Muscle of leg (tissue), 11 donors: Measurements from ENCODE around the gene ADAMTS2. TPM values are rescaled to one million over a fixed set of nuclear protein-coding genes. Genes with fewer than 3 reads are reported as not detected.

Experiments used
- DNase-seq: peaks from one replicate; pipeline ENCODE4 v3.0.0; 2013
- H3K27ac ChIP-seq: one replicate; pipeline ENCODE4 v1.5.1; 2013; ENCODE audit warnings: mild to moderate bottlenecking, low read length, control low read depth
- H3K27me3 ChIP-seq: one replicate; pipeline ENCODE4 v1.6.1; 2013; ENCODE audit warnings: low read length; ENCODE audit not compliant: control insufficient read depth, insufficient read depth
- H3K36me3 ChIP-seq: one replicate; pipeline ENCODE4 v1.6.1; 2013; ENCODE audit warnings: low read length; ENCODE audit not compliant: control insufficient read depth, insufficient read depth
- H3K4me1 ChIP-seq: one replicate; pipeline ENCODE4 v1.6.1; 2013; ENCODE audit warnings: low read length; ENCODE audit not compliant: control insufficient read depth, insufficient read depth
- H3K4me3 ChIP-seq: one replicate; pipeline ENCODE4 v1.5.1; 2013; ENCODE audit warnings: low read length, control low read depth
- H3K9me3 ChIP-seq: replicated peaks from 2 replicates; pipeline ENCODE4 v1.6.1; 2013; ENCODE audit warnings: low read depth, low read length; ENCODE audit not compliant: control insufficient read depth
- WGBS: methylation state at CpG from one replicate; pipeline ENCODE4 v1.1.5; 2013; ENCODE audit warnings: missing lambda C conversion rate; ENCODE audit not compliant: insufficient coverage; 5-methylcytosine and 5-hydroxymethylcytosine counted together
- polyA plus RNA-seq, 8 donors: library from polyadenylated mRNA; unstranded; fragments of 120-200 nt; gene quantifications; one replicate each; pipeline versions ENCODE4 v1.2.1 to v1.2.3, GENCODE V29; 2013; ENCODE audit warnings: inconsistent platforms in 1 of 8, low replicate concordance in 1 of 8; ENCODE audit not compliant: insufficient read length in 8 of 8, insufficient read depth in 1 of 8
- total RNA-seq: library from RNA; stranded (reverse); fragments of 120-200 nt; gene quantifications from one replicate; pipeline ENCODE4 v1.2.4, GENCODE V29; 2013

Gene ADAMTS2
- total and polyA plus RNA-seq, 9 donors = 21.3 to 46.3 (median 34.2) TPM

DNA sequence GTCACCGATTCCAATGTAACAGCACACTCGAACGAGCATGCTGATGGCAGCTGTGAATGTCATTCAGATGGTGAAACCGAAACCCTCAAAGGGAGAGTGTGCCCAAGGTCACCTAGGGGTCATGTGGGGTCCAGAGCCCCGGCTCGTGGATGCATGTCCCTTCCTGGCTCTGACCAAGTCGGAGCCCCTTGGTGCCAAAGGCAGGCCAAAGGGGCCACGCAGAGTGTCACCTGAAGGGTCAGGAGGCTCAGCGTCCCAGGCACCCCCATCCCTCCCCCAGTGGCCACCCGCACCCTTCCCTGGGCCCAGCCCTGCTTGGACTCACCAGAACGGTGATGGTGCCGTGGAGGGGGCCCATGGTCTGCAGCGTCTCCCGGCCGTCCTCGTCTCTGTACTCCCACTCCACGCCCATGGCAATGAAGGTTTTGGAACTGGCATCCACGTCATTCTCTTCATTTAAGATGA lies 215.6 kb downstream of the ADAMTS2 start:
- Histone ChIP-seq H3K4me3 (no peak overlapping the region), H3K4me1 (peaks cover 17% of the 10 kb centered on the region), H3K27ac (no peak overlapping the region), H3K27me3 (no peaks in the 10 kb centered on the region), H3K9me3 (no peaks in the 10 kb centered on the region), H3K36me3 (peaks cover 2% of the 10 kb centered on the region)
- 68% methylated on average over 18 of the region's 18 CpGs for WGBS
- DNase-seq = peak; percentile 66

DNA sequence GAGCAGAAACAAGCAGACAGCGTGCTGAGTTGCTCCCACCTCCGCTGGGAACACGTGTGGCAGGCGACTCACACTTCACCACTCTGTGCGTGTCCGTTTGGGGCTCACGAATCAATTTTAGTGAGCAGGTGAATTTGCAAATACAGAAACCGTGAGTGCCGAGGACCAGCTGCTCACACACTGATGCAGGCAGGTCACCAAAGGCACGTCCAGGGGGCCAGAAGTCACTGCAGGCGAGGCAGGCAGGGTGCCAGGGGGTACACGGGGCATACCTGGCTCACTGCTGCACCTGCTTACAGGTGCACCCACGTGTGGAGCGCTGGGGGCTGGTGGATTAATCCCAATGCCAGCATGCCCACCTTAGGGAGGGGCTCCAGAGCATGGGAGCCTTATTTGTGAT lies 216.3 kb downstream of the ADAMTS2 start:
- no peak overlapping the region for H3K4me3 ChIP-seq
- H3K4me1 ChIP-seq = peaks cover 15% of the 10 kb centered on the region
- no peaks in the 10 kb centered on the region for H3K9me3 ChIP-seq
- no peaks in the 10 kb centered on the region for H3K27me3 ChIP-seq
- DNase-seq = no peak
- peak overlapping the region; percentile 15 for H3K27ac ChIP-seq
- H3K36me3 ChIP-seq = peaks cover 2% of the 10 kb centered on the region
- 81% methylated on average over 11 of the region's 14 CpGs for WGBS

DNA sequence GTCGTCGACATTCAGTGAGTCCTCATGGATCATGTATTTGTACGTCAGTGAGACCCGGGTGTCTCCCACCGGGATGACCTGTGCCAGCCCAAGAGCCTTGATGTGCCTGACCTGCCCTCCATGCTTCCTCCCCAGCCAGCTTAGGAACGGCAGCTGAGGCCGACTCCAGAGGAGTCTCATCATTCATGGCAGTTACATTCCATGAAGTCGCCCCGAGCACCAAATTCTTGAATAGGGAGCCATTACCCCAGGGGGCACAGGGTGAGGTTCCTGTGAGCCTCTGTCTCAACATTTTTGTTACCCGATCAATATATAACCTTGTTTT lies 217.3 kb downstream of the ADAMTS2 start:
- H3K27me3 ChIP-seq = no peaks in the 10 kb centered on the region
- no peaks in the 10 kb centered on the region for H3K9me3 ChIP-seq
- WGBS = 86% methylated on average over 9 of the region's 10 CpGs
- peaks cover 24% of the 10 kb centered on the region for H3K4me1 ChIP-seq
- DNase-seq = no peak
- H3K36me3 ChIP-seq = peaks cover 2% of the 10 kb centered on the region
- no peak overlapping the region for H3K4me3 ChIP-seq
- no peak overlapping the region for H3K27ac ChIP-seq

DNA sequence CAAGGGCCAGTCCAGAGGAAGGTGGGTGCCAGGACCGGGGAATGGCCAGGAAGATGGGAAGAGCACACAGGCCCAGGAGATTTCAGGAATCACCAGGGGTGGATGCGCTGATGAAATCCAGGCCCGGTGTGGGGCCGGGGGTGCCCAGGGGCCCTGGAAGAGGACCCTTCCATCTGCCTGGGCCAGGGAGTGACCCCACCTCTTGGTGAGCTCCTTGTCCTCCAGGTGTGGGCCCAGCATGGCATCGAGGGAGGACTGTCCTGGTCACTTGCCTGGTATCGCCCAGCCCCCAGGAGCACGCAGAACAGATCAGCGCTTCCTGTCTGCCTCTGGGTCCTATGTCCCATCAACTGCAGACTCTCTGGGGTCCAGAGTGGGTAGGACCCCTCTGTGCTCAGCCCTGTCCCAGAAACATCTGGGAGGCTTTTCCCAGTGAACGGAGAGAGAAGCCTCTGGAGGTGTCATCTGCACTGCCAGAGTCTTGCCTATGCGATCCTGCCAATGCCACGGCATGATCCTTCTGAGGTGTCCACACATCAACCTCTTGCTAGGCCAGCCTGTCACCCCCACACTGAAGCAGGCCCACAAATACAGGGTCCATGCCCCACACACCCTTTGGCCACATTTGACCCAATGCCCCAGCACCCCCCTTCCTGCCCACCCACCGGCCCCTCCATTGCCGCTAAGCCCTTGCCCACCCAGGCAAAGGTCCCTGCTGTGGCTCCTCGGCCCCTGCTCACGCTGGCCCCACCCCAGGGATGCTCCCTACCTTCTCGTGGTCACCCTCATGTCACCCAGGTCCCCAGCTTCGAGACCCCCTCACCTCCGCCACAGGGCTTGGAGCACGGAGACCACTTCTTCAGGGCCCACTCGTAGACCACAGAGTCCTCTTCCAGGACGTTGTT lies 217.9 kb downstream of the ADAMTS2 start:
- no peak overlapping the region for H3K4me3 ChIP-seq
- H3K9me3 ChIP-seq = no peaks in the 10 kb centered on the region
- DNase-seq = no peak
- no peak overlapping the region for H3K27ac ChIP-seq
- H3K36me3 ChIP-seq = peaks cover 2% of the 10 kb centered on the region
- H3K27me3 ChIP-seq = no peaks in the 10 kb centered on the region
- H3K4me1 ChIP-seq = peaks cover 30% of the 10 kb centered on the region
- 93% methylated on average over 21 of the region's 21 CpGs for WGBS

DNA sequence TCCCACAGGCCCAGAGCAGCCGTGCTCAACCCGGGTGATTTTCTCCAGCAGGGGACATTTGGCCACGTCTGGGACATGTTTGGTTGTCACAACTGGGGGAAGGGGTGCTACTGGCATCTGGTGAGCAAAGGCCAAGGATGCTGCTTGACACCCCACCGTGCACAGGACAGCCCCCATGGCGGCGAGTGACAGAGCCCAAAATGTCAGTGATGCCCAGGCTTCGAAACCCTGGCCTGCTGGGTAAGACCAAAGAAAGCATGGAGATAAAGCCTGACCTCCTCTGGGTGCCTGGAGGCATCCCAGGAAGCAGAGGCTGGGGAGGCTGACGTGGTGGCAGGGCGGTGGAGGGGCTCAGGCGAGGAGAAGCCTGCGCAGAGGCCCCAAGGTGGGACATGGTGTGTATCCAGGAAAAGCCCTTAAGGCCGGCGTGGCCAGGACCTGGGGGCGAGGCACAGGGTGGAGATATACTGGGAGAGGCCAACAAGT lies 218.7 kb downstream of the ADAMTS2 start:
- Histone ChIP-seq H3K27me3 (no peaks in the 10 kb centered on the region), H3K9me3 (no peaks in the 10 kb centered on the region), H3K4me3 (no peak overlapping the region), H3K36me3 (no peaks in the 10 kb centered on the region), H3K4me1 (peaks cover 30% of the 10 kb centered on the region), H3K27ac (no peak overlapping the region)
- no peak for DNase-seq
- WGBS = 81% methylated on average over 14 of the region's 14 CpGs

DNA sequence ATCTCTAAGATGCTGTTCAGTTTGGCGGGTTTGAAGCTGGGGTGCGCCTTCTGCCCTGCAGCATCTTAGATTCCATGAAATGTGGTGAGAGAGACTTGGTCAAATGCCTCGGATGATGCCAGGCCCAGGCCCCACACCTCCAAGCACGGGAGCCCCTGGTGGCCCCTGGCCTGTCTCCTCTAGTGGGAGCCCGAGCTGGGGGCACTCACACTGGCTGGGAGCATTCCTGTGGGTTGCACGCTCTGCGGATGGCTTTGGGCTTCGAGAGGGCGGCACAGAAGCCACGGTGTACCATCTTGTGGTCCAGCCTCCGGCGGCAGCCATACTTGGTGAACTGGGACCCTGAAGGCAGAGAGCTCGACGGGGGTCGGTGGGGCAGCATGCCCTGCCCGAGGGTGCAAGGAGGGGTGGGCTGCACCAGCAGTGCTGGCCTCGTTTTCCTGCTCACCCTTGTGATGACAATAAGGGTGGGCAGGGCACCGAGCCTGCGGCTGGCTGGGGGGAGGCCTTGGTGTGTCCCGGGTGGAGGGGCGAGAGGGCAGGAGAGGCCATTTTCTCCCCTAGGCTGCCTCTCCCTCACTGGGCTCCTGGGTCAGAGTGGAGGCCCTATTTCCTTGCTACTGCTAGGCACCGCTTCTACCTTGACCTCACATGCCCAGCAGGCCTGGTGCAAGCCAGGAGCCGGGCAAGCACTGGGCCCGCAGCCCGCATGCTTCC lies 219.3 kb downstream of the ADAMTS2 start:
- no peak for DNase-seq
- H3K4me1 ChIP-seq = peaks cover 30% of the 10 kb centered on the region
- no peaks in the 10 kb centered on the region for H3K27me3 ChIP-seq
- WGBS = 92% methylated on average over 21 of the region's 25 CpGs
- H3K4me3 ChIP-seq = no peak overlapping the region
- H3K36me3 ChIP-seq = no peaks in the 10 kb centered on the region
- no peaks in the 10 kb centered on the region for H3K9me3 ChIP-seq
- no peak overlapping the region for H3K27ac ChIP-seq

DNA sequence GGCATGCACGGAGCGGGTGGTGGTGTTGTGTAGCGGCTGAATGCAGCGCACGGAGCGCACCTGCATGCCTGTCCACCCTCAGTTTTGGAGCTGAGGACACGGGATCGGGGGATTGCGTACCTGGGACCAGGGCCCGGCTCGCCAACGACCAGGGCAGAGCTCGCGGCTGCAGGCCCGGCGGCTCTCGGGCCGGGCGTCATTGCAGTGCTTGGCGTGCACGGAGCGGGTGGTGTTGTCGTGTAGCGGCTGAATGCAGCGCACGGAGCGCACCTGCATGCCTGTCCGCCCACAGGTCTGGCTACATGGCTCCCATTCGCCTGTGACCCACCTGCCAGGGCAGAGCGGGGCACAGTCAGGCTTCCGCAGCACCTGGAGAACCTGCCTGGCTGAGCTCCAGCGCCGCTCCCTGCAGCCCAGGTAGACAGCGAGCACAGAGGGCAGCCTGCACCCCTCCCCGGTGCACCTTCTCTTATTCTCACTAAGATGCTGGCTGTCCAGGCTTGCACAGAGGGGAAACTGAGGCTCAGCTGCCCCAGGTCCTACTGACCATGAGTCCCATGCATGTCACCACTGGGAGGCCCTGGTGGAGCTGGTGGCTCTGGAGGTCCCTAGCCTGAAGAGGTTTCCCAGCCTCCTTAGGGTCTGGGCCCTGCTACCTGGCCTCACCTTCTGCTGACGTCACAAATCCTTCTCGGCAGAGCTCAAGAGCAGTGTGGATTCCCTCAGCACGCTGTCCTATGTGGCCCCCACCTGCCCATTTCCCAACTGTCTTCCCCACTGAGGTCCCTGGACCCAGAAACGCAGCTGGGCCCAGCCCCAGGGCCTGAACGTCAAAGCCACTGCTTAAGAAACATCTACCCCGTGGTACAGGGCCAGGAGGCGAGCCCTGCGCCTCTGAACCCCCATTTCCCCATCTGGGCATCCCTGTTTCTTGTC lies 220.1 kb downstream of the ADAMTS2 start:
- 94% methylated on average over 41 of the region's 43 CpGs for WGBS
- Histone ChIP-seq H3K4me3 (no peak overlapping the region), H3K9me3 (no peaks in the 10 kb centered on the region), H3K36me3 (no peaks in the 10 kb centered on the region), H3K27ac (no peak overlapping the region), H3K4me1 (peaks cover 30% of the 10 kb centered on the region), H3K27me3 (no peaks in the 10 kb centered on the region)
- no peak for DNase-seq

DNA sequence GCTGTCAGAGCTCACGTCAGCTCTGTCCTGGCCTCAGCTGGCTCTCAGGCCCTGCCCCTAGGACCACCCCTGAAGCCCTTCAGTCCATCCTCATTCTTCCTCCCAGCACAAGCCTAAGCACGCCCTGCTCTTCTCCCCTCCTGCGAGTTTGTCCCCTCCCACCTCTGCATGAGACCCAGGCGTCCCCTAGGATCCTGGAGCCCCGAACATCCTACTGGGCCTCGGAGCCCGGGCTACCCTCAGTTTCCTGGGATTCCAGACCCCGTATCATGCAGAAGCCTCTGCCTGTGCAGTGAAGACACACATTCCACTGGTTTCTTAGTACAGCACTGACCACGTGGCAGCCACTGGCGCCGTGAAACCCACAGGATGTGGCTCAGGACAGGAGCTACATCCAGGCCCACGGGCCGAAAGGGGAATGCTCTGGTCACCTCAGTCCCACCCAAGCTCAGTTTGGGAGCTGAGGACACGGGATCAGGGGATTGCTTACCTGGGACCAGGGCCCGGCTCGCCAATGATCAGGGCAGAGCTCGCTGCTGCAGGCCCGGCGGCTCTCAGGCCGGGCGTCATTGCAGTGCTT lies 220.9 kb downstream of the ADAMTS2 start:
- H3K36me3 ChIP-seq = no peaks in the 10 kb centered on the region
- peaks cover 23% of the 10 kb centered on the region for H3K4me1 ChIP-seq
- H3K4me3 ChIP-seq = no peak overlapping the region
- no peak overlapping the region for H3K27ac ChIP-seq
- H3K9me3 ChIP-seq = no peaks in the 10 kb centered on the region
- no peak for DNase-seq
- H3K27me3 ChIP-seq = no peaks in the 10 kb centered on the region
- WGBS = 87% methylated on average over 21 of the region's 21 CpGs

DNA sequence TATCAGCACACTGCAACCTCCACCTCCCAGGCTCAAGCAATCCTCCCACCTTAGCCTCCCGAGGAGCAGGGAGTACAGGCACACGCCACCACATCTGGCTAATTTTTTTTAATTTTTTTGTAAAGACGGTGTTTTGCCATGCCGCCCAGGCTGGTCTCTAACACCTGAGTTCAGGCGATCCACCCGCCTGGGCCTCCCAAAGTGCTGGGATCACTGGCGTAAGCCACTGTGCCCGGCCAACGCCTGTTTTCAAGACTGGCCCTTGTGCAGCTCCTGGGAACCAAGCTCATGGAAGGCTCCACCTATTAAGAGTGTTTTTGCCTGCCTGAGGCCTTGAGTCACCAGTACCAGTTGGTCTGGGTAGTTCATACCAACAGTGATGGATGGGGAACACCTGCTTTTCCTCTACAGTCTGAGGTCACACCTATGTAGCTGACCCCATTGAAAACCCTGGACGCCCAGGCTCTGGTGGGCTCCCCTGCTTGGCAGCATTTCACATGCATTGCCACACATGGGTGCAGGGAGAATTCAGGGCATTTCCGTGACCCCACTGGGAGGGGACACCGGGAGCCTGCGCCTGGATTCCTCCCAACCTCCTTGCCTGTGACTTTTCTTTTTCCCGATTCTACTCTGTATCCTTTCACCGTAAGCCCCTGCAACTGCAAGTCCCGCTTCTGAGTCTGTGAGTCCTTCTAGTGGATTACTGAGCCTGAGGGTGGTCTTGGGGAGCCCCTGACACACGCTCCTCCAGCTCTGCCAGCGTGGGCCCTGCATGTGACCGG lies 221.6 kb downstream of the ADAMTS2 start:
- no peak overlapping the region for H3K4me3 ChIP-seq
- H3K27me3 ChIP-seq = no peaks in the 10 kb centered on the region
- peaks cover 17% of the 10 kb centered on the region for H3K4me1 ChIP-seq
- DNase-seq = peak; percentile 63
- no peaks in the 10 kb centered on the region for H3K9me3 ChIP-seq
- no peaks in the 10 kb centered on the region for H3K36me3 ChIP-seq
- H3K27ac ChIP-seq = peak overlapping the region; percentile 3
- WGBS = 88% methylated on average over 18 of the region's 19 CpGs
